Parathyroid adenoma (tissue), 2 donors: ENCODE data around the gene MAFF.

ENCODE experiments used
- H2AFZ ChIP-seq: fragments of 300-600 bp; sonication (generic); one replicate; pipeline ENCODE4 v1.7.0; 2017; ENCODE audit warnings: antibody characterized with exemption, mild to moderate bottlenecking
- H3K27ac ChIP-seq: fragments of 300-600 bp; sonication (generic); one replicate; pipeline ENCODE4 v1.7.0; 2017
- H3K27me3 ChIP-seq: fragments of 300-600 bp; sonication (generic); one replicate; pipeline ENCODE4 v1.7.0; 2017; ENCODE audit warnings: low read length; ENCODE audit not compliant: control insufficient read depth, insufficient read depth
- H3K36me3 ChIP-seq: fragments of 300-600 bp; sonication (generic); one replicate; pipeline ENCODE4 v1.7.0; 2017; ENCODE audit warnings: low read length; ENCODE audit not compliant: control insufficient read depth, insufficient read depth
- H3K4me1 ChIP-seq: fragments of 300-600 bp; sonication (generic); one replicate; pipeline ENCODE4 v1.7.0; 2017; ENCODE audit warnings: control low read depth
- H3K4me2 ChIP-seq: fragments of 300-600 bp; sonication (generic); one replicate; pipeline ENCODE4 v1.7.0; 2017; ENCODE audit warnings: low read length
- H3K4me3 ChIP-seq: fragments of 300-600 bp; sonication (generic); one replicate; pipeline ENCODE4 v1.7.0; 2017; ENCODE audit warnings: low read depth, low read length
- H3K79me2 ChIP-seq: fragments of 300-600 bp; sonication (generic); one replicate; pipeline ENCODE4 v1.7.0; 2017; ENCODE audit warnings: control low read depth
- H3K9ac ChIP-seq: fragments of 300-600 bp; sonication (generic); one replicate; pipeline ENCODE4 v1.7.0; 2017; ENCODE audit warnings: mild to moderate bottlenecking
- H3K9me3 ChIP-seq: fragments of 300-600 bp; sonication (generic); one replicate; pipeline ENCODE4 v1.7.0; 2017; ENCODE audit warnings: low read length; ENCODE audit not compliant: control insufficient read depth
- TF ChIP-seq, protein P1 (sequence below): fragments of 300-600 bp; sonication (generic); IDR thresholded peaks from one replicate; pipeline ENCODE4 v1.7.0; 2017; ENCODE audit warnings: antibody characterized with exemption, mild to moderate bottlenecking
- donor health status: primary hyperparathyroidism.

The MAFF gene

DNA sequence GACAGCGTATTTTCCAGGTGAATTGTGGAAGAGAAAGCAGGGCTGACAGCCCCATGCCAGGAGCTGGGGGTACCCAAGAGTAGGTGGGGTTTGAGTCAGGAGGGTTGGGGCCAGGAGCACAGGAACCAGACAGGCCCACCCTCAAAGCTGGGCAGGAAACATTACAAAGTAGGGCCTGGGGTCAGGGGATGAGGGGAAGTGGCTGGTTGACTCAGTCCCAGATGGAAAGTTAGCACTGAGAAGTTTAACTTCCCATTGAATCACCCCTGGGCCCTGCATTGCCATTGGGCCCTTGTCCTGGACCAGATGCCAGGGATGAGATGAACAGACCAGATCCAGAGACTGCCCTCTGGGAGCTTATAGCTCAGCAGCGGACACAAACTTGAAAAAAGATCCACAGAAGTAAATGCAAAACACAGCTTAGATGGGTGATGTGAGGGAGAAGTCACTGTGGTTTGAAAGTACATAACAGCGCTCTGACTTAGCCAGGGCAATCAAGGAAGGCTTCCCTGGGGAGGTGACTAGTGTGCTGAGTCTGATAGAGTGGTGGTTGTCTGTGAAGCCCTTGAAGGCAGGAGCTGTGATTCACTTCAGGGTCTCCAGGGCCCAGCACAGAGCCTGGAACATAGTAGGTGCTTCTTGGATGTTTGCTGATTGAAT is 2.2 kb downstream of the MAFF start:
- no peak overlapping the region for H3K4me3 ChIP-seq
- H3K36me3 ChIP-seq: no peaks in the 10 kb centered on the region
- TF ChIP-seq, protein P1, sequence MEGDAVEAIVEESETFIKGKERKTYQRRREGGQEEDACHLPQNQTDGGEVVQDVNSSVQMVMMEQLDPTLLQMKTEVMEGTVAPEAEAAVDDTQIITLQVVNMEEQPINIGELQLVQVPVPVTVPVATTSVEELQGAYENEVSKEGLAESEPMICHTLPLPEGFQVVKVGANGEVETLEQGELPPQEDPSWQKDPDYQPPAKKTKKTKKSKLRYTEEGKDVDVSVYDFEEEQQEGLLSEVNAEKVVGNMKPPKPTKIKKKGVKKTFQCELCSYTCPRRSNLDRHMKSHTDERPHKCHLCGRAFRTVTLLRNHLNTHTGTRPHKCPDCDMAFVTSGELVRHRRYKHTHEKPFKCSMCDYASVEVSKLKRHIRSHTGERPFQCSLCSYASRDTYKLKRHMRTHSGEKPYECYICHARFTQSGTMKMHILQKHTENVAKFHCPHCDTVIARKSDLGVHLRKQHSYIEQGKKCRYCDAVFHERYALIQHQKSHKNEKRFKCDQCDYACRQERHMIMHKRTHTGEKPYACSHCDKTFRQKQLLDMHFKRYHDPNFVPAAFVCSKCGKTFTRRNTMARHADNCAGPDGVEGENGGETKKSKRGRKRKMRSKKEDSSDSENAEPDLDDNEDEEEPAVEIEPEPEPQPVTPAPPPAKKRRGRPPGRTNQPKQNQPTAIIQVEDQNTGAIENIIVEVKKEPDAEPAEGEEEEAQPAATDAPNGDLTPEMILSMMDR: no peak
- no peak overlapping the region for H3K27ac ChIP-seq
- no peak overlapping the region for H3K4me2 ChIP-seq
- no peaks in the 10 kb centered on the region for H3K4me1 ChIP-seq
- no peaks in the 10 kb centered on the region for H3K27me3 ChIP-seq
- no peak overlapping the region for H2AFZ ChIP-seq
- H3K79me2 ChIP-seq: peaks cover 3% of the 10 kb centered on the region
- no peaks in the 10 kb centered on the region for H3K9me3 ChIP-seq
- H3K9ac ChIP-seq: no peak overlapping the region

DNA sequence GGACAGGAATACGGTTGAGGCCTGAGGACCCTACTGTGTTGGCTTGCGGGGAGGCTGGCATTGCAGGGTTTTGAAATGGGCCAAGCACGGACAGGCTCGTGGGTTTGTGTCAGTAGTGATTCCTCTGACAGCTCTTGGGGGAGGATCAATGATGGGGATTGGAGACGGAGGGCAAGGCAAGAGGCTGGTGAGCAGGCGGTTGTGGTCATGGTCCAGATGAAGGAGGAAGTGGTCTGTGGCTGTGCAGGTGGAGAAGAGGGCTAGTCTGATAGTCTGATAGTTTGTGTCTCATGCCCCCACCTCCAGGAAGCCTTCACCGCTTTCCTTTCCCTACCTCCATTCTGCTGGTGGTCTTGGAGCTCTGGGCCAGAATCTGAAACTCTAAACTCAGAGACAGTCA is 3.0 kb downstream of the MAFF start:
- H3K4me1 ChIP-seq: no peaks in the 10 kb centered on the region
- no peak overlapping the region for H3K27ac ChIP-seq
- no peak overlapping the region for H3K4me3 ChIP-seq
- H3K36me3 ChIP-seq: no peaks in the 10 kb centered on the region
- H3K79me2 ChIP-seq: peaks cover 3% of the 10 kb centered on the region
- TF ChIP-seq, protein P1: no peak
- no peaks in the 10 kb centered on the region for H3K9me3 ChIP-seq
- no peak overlapping the region for H3K4me2 ChIP-seq
- no peak overlapping the region for H2AFZ ChIP-seq
- H3K27me3 ChIP-seq: no peaks in the 10 kb centered on the region
- H3K9ac ChIP-seq: no peak overlapping the region

DNA sequence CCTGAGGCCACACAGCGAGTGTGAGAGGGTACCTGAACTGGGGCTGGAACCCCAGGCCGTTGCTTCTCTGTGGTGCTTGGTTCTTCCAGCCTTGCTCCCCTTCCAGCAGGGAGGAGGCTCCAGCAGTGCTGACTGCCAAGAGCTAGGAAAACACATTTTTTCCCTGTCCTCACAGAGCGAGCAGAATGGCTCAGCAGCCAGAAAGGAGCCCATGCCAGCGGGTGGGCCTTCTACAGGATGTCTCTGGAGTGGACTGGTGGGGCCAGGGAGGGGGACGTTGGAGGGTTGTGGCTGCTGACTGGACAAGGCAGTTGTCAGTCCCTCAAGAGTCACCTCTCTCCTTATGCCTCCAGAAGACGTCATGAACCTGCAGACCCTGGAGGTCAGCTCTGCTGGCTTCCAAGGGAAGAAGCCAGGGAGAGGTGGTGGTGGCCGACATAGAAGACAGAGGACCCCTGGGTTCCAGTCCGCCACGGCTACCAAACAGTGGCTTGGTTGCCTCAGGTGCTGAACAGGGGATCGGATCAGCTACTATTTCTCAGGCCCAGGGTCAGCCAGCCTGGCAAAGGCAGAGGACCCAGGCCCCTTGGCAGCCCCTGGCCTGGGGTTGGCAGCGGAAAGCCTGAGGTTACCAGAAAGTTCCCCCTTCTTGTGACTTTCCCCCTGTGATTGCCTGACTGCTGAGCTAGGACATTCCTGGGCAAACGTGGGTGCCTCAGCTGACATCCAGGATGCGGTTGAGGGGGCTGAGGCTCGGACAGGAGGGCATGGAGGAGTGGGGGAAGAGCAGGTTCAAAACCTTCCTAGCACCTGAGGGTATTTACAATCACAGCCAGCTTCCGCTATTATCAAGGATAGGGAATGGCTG is 3.7 kb downstream of the MAFF start:
- Histone ChIP-seq H3K9me3 (no peaks in the 10 kb centered on the region), H3K36me3 (no peaks in the 10 kb centered on the region), H3K27ac (no peak overlapping the region), H3K4me3 (no peak overlapping the region), H2AFZ (no peak overlapping the region), H3K79me2 (peaks cover 3% of the 10 kb centered on the region), H3K4me2 (no peak overlapping the region), H3K9ac (no peak overlapping the region), H3K27me3 (no peaks in the 10 kb centered on the region), H3K4me1 (no peaks in the 10 kb centered on the region)
- TF ChIP-seq, protein P1: no peak

DNA sequence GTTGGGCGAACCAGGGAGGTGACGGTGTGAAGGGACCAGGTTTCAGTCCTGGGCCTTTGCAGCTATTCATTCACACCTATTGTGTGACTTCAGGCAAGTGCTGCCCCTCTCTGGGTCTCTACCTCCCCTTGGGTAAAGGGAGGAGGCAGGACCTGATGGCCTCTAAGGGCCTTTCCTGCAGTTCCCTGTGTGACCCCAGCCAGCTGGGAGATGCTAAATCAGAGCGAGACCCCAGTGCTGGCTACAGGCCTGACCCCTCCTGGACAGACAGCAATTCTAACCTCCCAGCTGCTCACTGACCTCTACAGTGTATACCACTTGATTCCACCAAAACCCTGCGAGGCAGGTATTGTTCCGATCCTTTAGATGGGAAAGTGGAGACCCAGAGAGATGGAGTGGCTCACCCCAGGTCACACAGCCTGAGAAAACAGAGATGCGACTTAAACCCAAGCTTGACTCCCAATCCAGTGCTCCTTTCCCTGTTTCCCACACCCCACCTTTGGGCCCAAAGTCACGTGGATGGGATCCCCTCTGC is 6.2 kb downstream of the MAFF start:
- no peak overlapping the region for H3K9ac ChIP-seq
- TF ChIP-seq, protein P1: no peak
- no peak overlapping the region for H3K4me3 ChIP-seq
- H3K27ac ChIP-seq: no peak overlapping the region
- no peak overlapping the region for H2AFZ ChIP-seq
- peaks cover 3% of the 10 kb centered on the region for H3K79me2 ChIP-seq
- H3K4me1 ChIP-seq: no peaks in the 10 kb centered on the region
- no peaks in the 10 kb centered on the region for H3K9me3 ChIP-seq
- no peaks in the 10 kb centered on the region for H3K27me3 ChIP-seq
- no peak overlapping the region for H3K4me2 ChIP-seq
- no peaks in the 10 kb centered on the region for H3K36me3 ChIP-seq
